Measurements from ENCODE around the gene HMX1. TPM values are rescaled to one million over a fixed set of nuclear protein-coding genes. Genes with fewer than 3 reads are reported as not detected.

HMX1 gene
- total RNA-seq, 4 donors from 2014 or later = 2.6 TPM; not detected in 3

GRCh38 chr4:8843597-8843996 lies 28.0 kb downstream of the HMX1 start:
- Histone ChIP-seq H3K9me3 (no peaks in the 10 kb centered on the region), H3K27ac (no peak overlapping the region), H3K4me3 (replicated peaks in 1 of 3) (no peak overlapping the region), H3K4me1 (no peaks in the 10 kb centered on the region), H3K27me3 (no peaks in the 10 kb centered on the region), H3K36me3 (no peaks in the 10 kb centered on the region)
- intact Hi-C loops (cut with DNase I) = no loop called here
- DNase-seq = no peak
- 77 to 79% methylated on average over 3 of the region's 3 CpGs for WGBS, 2 donors
- TF ChIP-seq POLR2A (IDR thresholded peaks at IDR 0.05) (no peak), CTCF (IDR thresholded peaks at IDR 0.05) (no peak)

- Histone ChIP-seq H3K4me3 (replicated peaks in 1 of 3) (no peak overlapping the region), H3K36me3 (no peaks in the 10 kb centered on the region), H3K9me3 (no peaks in the 10 kb centered on the region), H3K4me1 (no peaks in the 10 kb centered on the region), H3K27ac (no peak overlapping the region), H3K27me3 (no peaks in the 10 kb centered on the region)
- 56 to 58% methylated on average over 2 of the region's 2 CpGs for WGBS, 2 donors
- DNase-seq = no peak
- intact Hi-C loops (cut with DNase I) = no loop called here
- TF ChIP-seq POLR2A (IDR thresholded peaks at IDR 0.05) (no peak), CTCF (IDR thresholded peaks at IDR 0.05) (no peak)
Observed at GRCh38 chr4:8842614-8843013, 29.0 kb downstream of the HMX1 start.

DNA sequence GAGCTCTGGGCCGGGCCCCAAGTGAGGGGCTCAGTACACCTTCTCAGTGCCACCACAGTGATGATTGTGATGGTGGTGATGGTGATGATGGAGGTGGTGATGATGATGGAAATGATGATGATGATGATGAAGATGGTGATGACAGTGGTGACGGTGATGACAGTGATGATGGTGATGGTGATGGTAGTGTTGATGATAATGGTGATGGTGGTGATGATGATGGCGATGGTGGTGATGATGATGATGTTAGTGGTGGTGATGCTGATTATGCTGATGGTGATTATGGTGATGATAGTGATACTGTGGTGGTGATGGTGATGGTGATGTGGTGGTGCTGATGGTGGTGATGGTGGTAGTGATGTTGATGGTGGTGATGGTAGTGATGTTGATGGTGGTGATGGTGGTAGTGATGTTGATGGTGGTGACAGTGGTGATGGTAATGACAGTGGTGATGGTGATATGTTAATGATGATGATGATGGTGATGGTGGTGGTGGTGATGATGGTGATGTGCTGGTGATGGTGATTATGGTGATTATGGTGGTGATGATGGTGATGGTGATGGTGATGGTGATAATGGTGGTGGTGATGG lies 29.9 kb downstream of the HMX1 start:
- WGBS, 2 donors = 93 to 97% methylated on average over 3 of the region's 3 CpGs
- Histone ChIP-seq H3K9me3 (no peaks in the 10 kb centered on the region), H3K4me3 (replicated peaks in 1 of 3) (no peak overlapping the region), H3K36me3 (no peaks in the 10 kb centered on the region), H3K27ac (no peak overlapping the region), H3K4me1 (no peaks in the 10 kb centered on the region), H3K27me3 (no peaks in the 10 kb centered on the region)
- TF ChIP-seq POLR2A (IDR thresholded peaks at IDR 0.05) (no peak), CTCF (IDR thresholded peaks at IDR 0.05) (no peak)
- no peak for DNase-seq
- intact Hi-C loops (cut with DNase I) = no loop called here

DNA sequence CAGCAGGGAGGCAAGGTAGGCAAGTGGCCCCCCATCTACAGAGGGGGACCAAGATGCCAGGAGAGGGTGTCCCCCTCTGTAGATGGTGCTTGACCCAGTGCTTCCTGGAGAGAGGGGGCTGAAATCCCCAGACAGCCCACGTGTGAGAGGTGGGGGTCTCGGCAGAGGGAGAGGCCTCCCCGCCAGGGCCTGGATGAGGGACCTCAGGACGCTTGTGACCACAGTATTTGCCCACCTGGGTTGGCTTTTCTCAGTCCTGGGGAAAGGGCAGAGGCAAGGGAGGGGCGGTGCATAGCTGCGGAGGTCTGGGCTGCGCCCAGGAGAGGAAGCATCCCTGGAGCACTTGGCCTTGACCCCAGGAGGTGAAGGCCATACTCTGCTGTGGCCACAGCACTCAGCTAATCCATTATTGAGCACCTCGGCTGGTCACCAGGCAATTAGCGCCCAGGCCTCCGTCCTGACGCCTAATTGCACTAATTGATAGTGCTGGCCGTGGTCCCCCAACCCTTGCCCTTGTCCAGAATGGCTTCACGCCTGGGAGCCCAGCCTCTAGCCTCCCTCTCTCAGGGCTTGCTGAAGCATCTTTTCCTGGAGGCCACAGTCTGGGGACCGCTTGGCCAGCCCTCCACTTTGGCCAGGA lies 30.7 kb downstream of the HMX1 start:
- DNase-seq = no peak
- Histone ChIP-seq H3K4me1 (no peaks in the 10 kb centered on the region), H3K27me3 (no peaks in the 10 kb centered on the region), H3K4me3 (replicated peaks in 1 of 3) (no peak overlapping the region), H3K27ac (no peak overlapping the region), H3K9me3 (no peaks in the 10 kb centered on the region), H3K36me3 (no peaks in the 10 kb centered on the region)
- WGBS, 2 donors = 75 to 82% methylated on average over 9 to 14 of the region's 14 CpGs
- intact Hi-C loops (cut with DNase I) = no loop called here
- no peak for TF ChIP-seq POLR2A (IDR thresholded peaks at IDR 0.05)
- no peak for TF ChIP-seq CTCF (IDR thresholded peaks at IDR 0.05)

DNA sequence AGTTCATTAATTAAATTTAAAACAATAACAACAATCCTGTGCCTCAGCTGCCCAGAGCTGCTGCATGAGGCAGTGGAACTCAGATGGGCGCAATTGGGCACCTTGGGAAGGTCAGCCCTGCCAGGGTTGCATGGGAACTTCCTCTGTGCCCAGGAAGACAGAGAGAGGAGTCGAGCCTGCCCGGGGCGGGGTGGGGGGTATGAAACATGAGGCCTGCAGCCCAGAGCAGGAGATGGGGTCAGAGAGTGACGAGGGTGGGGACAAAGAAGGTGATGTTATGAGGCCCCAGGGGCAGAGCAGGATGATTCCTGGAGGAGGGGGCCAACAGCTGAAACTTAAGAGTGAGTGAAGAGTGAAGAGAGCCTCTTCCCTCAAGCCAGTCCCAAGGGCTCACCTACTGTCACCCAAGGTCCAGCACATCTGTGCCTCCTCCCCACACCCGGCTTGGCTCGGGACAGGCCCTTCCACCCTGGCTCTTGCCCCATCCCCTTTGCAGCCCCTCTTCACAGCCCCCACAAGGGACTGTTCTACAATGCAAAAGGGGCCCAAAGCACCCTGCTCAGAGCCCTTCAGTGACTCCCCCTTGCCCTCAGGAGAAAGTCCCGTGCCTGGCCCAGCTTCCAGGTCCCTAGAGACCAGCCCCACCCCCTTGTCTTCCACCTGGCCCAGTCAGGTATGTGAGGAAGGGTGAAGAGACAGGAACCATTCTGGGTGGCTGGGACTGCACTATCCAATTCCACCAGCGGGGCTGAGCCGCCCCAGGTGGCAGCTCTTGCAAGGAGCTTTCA lies 31.4 kb downstream of the HMX1 start:
- DNase-seq = no peak
- Histone ChIP-seq H3K36me3 (no peaks in the 10 kb centered on the region), H3K27me3 (no peaks in the 10 kb centered on the region), H3K27ac (no peak overlapping the region), H3K4me3 (replicated peaks in 1 of 3) (no peak overlapping the region), H3K9me3 (no peaks in the 10 kb centered on the region), H3K4me1 (no peaks in the 10 kb centered on the region)
- TF ChIP-seq CTCF (IDR thresholded peaks at IDR 0.05) (no peak), POLR2A (IDR thresholded peaks at IDR 0.05) (no peak)
- intact Hi-C loops (cut with DNase I) = no loop called here
- WGBS, 2 donors = 71% methylated on average over 7 to 9 of the region's 10 CpGs

Data from thyroid gland (tissue), 4 donors.